K562 treated with DMSO at 1 percent for 48 hours (cell line): ENCODE data around the gene GRIN2A. TPM values are rescaled to one million over a fixed set of nuclear protein-coding genes. Genes with fewer than 3 reads are reported as not detected.

Experiments used
- total RNA-seq: library from RNA; unstranded; fragments of 300-600 nt; gene quantifications from 2 replicates; pipeline ENCODE4 v1.2.3, GENCODE V29; 2022; ENCODE audit warnings: low replicate concordance; ENCODE audit errors: extremely low read depth

Gene GRIN2A
- total RNA-seq, result not detected in 2 replicates

DNA sequence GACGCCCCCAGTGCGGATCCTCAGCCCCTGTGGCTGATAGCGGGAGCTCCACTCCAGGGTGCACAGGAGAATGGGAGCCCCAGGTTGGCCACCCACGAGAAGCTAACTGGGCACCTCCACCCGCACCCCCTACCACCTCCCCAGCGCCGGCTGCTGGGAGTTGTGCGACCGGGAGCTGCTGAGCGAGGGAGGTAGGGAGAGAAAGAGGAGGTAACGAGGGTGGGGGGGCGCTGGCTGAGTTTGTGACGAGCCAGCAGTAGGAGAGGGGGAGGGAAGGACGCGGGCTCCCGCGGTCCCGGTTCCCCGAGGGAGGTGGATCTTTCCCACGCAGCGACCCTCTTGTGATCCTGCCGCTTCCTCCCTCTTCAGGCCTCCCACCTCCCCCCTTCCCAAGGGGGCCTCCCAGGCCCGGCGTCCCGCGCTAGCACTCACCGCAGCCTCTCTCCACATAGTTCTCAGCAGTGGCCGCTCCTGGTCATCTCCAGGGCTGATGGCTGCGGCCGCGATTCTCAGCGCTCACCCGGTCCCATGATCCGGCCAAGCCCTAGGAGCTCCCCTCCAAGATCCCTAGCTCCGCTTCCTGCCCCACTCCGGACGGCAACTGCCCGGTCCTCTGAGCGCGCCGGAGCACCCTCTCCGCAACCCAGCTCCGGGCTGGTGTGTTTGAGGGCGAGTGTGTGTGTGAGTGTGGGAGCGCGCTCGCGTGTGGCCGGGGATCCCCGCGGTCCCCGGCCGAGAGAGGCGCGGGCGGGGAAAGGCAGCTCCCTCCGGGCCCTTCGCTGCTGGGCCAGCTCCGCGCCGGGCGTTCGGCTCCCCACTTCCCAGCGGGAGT lies at the start of gene GRIN2A:
Gene GRIN2A, minus strand, starts transcription at position 207 of the 832 bp plus-strand sequence. CDS start 2,017 bp downstream, outside the sequence.

Other genes with a start within 250 kb of the GRIN2A start
- gene ATF7IP2, start 203.6 kb upstream of the GRIN2A start, total RNA-seq, result not detected in 2 replicates